22Rv1 (cell line): ENCODE data around the gene MTG2.

Source experiments
- CTCF ChIP-seq: fragments of 450-650 bp; IDR thresholded peaks from 2 replicates; pipeline ENCODE4 v1.5.1; 2017; ENCODE audit warnings: mild to moderate bottlenecking
- ZFX ChIP-seq: fragments of 450-650 bp; IDR thresholded peaks from 2 replicates; pipeline ENCODE4 v1.6.1; 2017; ENCODE audit warnings: antibody characterized with exemption, borderline replicate concordance

- TF ChIP-seq CTCF (no peak), ZFX (no peak)
Measured at GRCh38 chr20:62235777-62236157, 52.9 kb downstream of the MTG2 start.
